DND-41 (cell line): ENCODE measurements around the gene ENAH.

ENCODE experiments used
- EZH2 ChIP-seq: IDR thresholded peaks from 3 replicates; pipeline ENCODE4 v1.6.1; 2012; ENCODE audit warnings: borderline replicate concordance, low read depth, mild to moderate bottlenecking, moderate library complexity, low read length, inconsistent platforms; ENCODE audit not compliant: severe bottlenecking
- TF ChIP-seq, protein P1 (sequence below): IDR thresholded peaks from 2 replicates; pipeline ENCODE4 v1.5.1; 2012; ENCODE audit warnings: borderline replicate concordance, low read length, moderate library complexity, mild to moderate bottlenecking; ENCODE audit not compliant: poor library complexity, severe bottlenecking; ENCODE audit errors: extremely low read depth

DNA sequence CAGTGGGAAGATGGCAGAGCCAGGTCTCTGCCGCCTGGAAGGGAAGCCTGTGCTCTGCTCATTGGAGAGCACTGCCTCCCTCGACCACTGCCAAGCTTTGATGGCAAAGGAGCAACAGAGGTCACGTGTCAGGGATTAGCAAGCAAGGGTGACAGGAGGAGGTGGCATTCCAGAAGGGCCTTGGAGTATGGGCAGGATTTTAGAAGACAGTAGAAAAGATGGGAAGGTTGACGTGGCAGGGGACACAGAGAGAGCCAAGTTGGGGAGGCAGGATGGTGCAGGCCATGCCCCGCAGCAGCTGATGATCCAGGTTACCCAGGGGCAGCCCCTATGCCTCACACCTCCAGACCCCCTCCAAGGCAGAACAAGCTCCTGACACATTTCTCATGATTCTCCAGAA, 203.1 kb downstream of the ENAH start:
- TF ChIP-seq, protein P1, sequence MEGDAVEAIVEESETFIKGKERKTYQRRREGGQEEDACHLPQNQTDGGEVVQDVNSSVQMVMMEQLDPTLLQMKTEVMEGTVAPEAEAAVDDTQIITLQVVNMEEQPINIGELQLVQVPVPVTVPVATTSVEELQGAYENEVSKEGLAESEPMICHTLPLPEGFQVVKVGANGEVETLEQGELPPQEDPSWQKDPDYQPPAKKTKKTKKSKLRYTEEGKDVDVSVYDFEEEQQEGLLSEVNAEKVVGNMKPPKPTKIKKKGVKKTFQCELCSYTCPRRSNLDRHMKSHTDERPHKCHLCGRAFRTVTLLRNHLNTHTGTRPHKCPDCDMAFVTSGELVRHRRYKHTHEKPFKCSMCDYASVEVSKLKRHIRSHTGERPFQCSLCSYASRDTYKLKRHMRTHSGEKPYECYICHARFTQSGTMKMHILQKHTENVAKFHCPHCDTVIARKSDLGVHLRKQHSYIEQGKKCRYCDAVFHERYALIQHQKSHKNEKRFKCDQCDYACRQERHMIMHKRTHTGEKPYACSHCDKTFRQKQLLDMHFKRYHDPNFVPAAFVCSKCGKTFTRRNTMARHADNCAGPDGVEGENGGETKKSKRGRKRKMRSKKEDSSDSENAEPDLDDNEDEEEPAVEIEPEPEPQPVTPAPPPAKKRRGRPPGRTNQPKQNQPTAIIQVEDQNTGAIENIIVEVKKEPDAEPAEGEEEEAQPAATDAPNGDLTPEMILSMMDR: no peak
- TF ChIP-seq EZH2: no peak
